ENCODE data around the gene TRIM58. TPM values are rescaled to one million over a fixed set of nuclear protein-coding genes. Genes with fewer than 3 reads are reported as not detected.

Gene TRIM58
- total RNA-seq, 1 donor from 2014 or later = 5.2 TPM

DNA sequence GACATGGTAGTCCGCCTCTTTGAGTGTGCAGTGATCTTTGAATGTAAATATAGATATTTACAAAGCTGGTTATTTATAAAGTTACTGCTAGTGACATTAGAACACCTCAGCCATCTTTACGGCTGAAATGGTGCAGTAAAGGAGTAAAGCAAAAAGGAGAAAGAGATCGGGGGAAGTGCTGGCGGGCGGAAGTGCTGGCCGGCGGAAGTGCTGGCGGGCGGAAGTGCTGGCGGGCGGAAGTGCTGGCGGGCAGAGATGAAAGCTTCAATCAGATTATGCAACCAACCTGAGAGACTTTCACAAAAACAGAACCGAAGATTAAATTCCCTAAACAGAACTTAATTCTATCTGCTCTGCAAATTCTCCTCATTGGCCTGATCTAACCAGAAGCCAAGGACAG, 31.6 kb upstream of the TRIM58 start:
- TF ChIP-seq, protein P1, sequence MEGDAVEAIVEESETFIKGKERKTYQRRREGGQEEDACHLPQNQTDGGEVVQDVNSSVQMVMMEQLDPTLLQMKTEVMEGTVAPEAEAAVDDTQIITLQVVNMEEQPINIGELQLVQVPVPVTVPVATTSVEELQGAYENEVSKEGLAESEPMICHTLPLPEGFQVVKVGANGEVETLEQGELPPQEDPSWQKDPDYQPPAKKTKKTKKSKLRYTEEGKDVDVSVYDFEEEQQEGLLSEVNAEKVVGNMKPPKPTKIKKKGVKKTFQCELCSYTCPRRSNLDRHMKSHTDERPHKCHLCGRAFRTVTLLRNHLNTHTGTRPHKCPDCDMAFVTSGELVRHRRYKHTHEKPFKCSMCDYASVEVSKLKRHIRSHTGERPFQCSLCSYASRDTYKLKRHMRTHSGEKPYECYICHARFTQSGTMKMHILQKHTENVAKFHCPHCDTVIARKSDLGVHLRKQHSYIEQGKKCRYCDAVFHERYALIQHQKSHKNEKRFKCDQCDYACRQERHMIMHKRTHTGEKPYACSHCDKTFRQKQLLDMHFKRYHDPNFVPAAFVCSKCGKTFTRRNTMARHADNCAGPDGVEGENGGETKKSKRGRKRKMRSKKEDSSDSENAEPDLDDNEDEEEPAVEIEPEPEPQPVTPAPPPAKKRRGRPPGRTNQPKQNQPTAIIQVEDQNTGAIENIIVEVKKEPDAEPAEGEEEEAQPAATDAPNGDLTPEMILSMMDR (IDR thresholded peaks at IDR 0.05; ENCODE audit: partially characterized antibody, unreplicated experiment) = no peak
- no peak for DNase-seq
- no peak overlapping the region for H3K27ac Mint-ChIP-seq (ENCODE audit: unreplicated experiment)
- peaks cover 2% of the 10 kb centered on the region for H3K9me3 Mint-ChIP-seq (ENCODE audit: unreplicated experiment)
- no peaks in the 10 kb centered on the region for H3K36me3 Mint-ChIP-seq (ENCODE audit: unreplicated experiment)
- H3K27me3 Mint-ChIP-seq (ENCODE audit: unreplicated experiment) = peaks cover 2% of the 10 kb centered on the region
- no peak overlapping the region for H3K4me3 Mint-ChIP-seq (ENCODE audit: unreplicated experiment)
- H3K4me1 Mint-ChIP-seq (ENCODE audit: low read depth, unreplicated experiment) = no peaks in the 10 kb centered on the region

DNA sequence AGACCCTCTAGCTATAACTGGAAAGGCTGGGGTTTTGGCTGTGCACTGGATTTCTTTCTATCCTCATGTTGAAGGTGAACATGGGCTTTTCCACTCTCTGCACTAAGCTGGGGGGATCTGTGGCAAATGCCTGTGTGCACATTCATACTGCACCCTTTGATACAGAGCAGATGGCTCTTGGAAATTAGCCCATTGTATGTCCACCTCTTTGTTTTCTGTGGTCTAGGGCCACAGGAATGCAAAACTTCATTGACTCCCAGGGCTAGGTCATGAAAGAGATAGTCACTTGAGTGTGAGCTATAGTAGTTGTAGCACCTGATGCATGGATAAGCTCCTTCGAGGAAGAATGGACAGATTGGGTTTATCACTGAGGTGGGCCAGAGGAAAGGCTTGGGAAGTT, 27.3 kb upstream of the TRIM58 start:
- H3K36me3 Mint-ChIP-seq (ENCODE audit: unreplicated experiment) = no peaks in the 10 kb centered on the region
- peaks cover 2% of the 10 kb centered on the region for H3K27me3 Mint-ChIP-seq (ENCODE audit: unreplicated experiment)
- H3K9me3 Mint-ChIP-seq (ENCODE audit: unreplicated experiment) = no peaks in the 10 kb centered on the region
- TF ChIP-seq, protein P1 (IDR thresholded peaks at IDR 0.05; ENCODE audit: partially characterized antibody, unreplicated experiment) = no peak
- H3K27ac Mint-ChIP-seq (ENCODE audit: unreplicated experiment) = no peak overlapping the region
- no peak overlapping the region for H3K4me3 Mint-ChIP-seq (ENCODE audit: unreplicated experiment)
- no peaks in the 10 kb centered on the region for H3K4me1 Mint-ChIP-seq (ENCODE audit: low read depth, unreplicated experiment)
- no peak for DNase-seq

DNA sequence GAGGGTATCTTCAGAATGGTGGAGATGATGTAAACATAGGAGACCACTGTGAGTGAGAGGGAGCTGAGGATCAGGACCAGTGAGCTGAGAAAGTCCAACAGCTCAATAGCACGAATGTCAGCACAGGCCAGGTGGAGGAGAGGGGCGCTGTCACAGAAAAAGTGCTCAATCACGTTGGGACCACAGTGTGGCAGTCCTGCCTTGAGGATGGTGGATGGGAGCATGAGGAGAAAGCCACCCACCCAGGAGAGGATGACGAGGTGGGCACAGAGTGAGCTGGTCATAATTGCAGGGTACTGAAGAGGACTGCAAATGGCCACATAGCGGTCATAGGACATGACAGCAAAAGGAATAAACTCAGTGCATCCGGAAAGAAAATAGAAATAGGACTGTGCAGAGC, 23.4 kb upstream of the TRIM58 start:
- Mint-ChIP-seq H3K9me3 (ENCODE audit: unreplicated experiment) (no peaks in the 10 kb centered on the region), H3K27ac (ENCODE audit: unreplicated experiment) (no peak overlapping the region), H3K4me3 (ENCODE audit: unreplicated experiment) (no peak overlapping the region), H3K4me1 (ENCODE audit: low read depth, unreplicated experiment) (no peaks in the 10 kb centered on the region), H3K27me3 (ENCODE audit: unreplicated experiment) (peaks cover 2% of the 10 kb centered on the region), H3K36me3 (ENCODE audit: unreplicated experiment) (no peaks in the 10 kb centered on the region)
- TF ChIP-seq, protein P1 (IDR thresholded peaks at IDR 0.05; ENCODE audit: partially characterized antibody, unreplicated experiment) = no peak
- DNase-seq = no peak

DNA sequence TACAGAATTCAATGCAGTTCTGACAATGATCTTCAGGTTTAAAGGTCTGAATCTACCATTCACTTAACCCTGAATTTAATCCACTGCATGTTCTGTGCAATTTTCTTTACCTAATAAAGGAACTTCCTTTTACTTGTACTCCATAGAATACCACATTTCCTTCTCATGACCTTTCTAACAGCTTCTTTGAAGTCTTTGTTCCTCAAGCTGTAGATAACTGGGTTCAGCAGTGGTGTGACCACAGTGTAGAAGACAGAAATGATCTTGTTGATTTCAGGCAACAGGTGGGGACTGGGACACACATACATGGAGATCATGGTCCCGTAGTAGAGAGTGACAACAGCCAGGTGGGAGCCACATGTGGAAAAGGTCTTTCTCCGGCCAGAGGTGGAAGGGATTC, 16.2 kb upstream of the TRIM58 start:
- Mint-ChIP-seq H3K4me1 (ENCODE audit: low read depth, unreplicated experiment) (peaks cover 11% of the 10 kb centered on the region), H3K36me3 (ENCODE audit: unreplicated experiment) (no peaks in the 10 kb centered on the region), H3K9me3 (ENCODE audit: unreplicated experiment) (no peaks in the 10 kb centered on the region), H3K4me3 (ENCODE audit: unreplicated experiment) (no peak overlapping the region), H3K27ac (ENCODE audit: unreplicated experiment) (no peak overlapping the region), H3K27me3 (ENCODE audit: unreplicated experiment) (peaks cover 3% of the 10 kb centered on the region)
- DNase-seq = no peak
- TF ChIP-seq, protein P1 (IDR thresholded peaks at IDR 0.05; ENCODE audit: partially characterized antibody, unreplicated experiment) = no peak

DNA sequence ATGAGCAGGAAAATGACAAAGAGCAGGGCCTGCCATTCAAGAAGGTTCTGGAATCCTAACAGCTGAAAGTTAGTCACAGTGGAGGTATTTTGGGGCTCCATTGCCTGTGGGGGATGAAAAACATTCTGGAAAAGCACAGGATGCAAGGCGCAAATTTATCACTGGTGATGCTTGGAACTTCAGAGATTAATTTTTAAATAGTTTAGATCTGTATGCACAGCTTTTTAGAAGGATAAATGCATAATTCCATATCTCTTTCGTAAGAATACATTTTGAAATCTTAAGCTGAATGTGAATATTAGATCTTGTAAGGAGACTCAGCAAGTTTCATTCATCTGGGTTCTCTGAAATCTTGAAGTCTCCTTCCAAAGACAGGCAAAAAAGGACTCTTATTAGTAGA, 15.2 kb upstream of the TRIM58 start, which contains the start of gene OR11L1:
Gene OR11L1, minus strand, starts transcription at position 101 of the 400 bp plus-strand sequence. Its CDS starts 0 bp downstream, at position 101.
- no peak within 1 kb of the TSS for H3K27ac Mint-ChIP-seq (ENCODE audit: unreplicated experiment)
- H3K4me3 Mint-ChIP-seq (ENCODE audit: unreplicated experiment) = no peak within 1 kb of the TSS
- peaks cover 11% of the 10 kb centered on the region for H3K4me1 Mint-ChIP-seq (ENCODE audit: low read depth, unreplicated experiment)
- H3K36me3 Mint-ChIP-seq (ENCODE audit: unreplicated experiment) = no peaks in the 10 kb centered on the region
- no peak for DNase-seq
- peaks cover 3% of the 10 kb centered on the region for H3K27me3 Mint-ChIP-seq (ENCODE audit: unreplicated experiment)
- TF ChIP-seq, protein P1 (IDR thresholded peaks at IDR 0.05; ENCODE audit: partially characterized antibody, unreplicated experiment) = no peak
- H3K9me3 Mint-ChIP-seq (ENCODE audit: unreplicated experiment) = no peaks in the 10 kb centered on the region
